ENCODE measurements around the gene FAM216B.
A peak's percentile ranks its signal among the peaks of the same experiment; 100 is the strongest.

Gene FAM216B

DNA sequence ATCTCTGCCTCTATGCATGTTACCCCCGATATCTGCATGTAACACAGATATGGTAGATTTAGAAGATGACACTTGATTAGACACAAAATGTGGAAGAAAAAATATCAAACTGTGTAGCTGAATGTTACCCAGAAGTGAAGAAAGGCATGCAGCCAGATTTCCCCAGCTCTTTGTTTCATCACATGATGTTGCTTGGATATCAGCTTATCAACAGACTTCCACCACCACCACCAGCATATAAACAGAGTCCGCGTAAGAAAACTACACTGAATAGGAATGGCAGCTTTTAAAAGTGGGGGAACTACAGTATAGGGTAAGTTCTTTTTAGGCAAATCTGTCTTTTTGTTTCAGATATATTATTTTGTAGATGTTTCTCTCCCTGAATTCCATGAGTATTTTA is at the start of gene FAM216B:
Gene FAM216B, plus strand, starts transcription at position 233 of the 400 bp plus-strand sequence. CDS start 2,484 bp downstream, outside the sequence.
- Histone ChIP-seq H3K4me3 (ENCODE audit: low read depth in 1 of 2, low read length in 2 of 2) (no peak within 1 kb of the TSS), H3K9me3 (ENCODE audit: control insufficient read depth in 1 of 2, low read length in 2 of 2) (no peaks in the 10 kb centered on the region), H3K4me1 (ENCODE audit: control insufficient read depth in 1 of 2, insufficient read depth in 2 of 2, low read length in 2 of 2) (no peaks in the 10 kb centered on the region), H3K27ac (ENCODE audit: low read length) (no peak within 1 kb of the TSS), H3K27me3 (ENCODE audit: low read depth, low read length) (no peaks in the 10 kb centered on the region), H3K36me3 (ENCODE audit: control insufficient read depth in 1 of 2, insufficient read depth in 2 of 2, low read length in 2 of 2) (no peaks in the 10 kb centered on the region)

DNA sequence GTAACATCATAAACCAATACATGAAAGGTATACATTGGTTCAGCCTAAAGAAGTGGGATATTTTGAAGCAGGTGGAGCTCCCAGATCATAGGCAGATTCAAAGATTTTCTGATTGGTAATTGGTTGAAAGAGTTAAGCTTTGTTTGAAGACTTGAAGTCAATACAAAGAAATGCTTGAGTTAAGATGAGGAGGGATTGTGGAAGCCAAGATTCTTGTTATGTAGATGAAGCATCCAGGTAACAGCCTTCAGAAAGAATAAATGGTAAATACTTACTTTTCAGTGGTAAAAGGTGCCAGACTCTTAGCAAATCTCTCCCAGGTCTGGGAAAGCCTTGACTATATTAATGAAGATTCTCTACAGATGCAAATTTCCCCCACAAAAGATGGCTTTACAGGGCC is 49.3 kb upstream of the FAM216B start:
- H3K27ac ChIP-seq (ENCODE audit: low read length) = no peak overlapping the region
- H3K9me3 ChIP-seq (ENCODE audit: control insufficient read depth in 1 of 2, low read length in 2 of 2) = no peaks in the 10 kb centered on the region
- no peaks in the 10 kb centered on the region for H3K36me3 ChIP-seq (ENCODE audit: control insufficient read depth in 1 of 2, insufficient read depth in 2 of 2, low read length in 2 of 2)
- H3K27me3 ChIP-seq (ENCODE audit: low read depth, low read length) = no peaks in the 10 kb centered on the region
- H3K4me1 ChIP-seq (ENCODE audit: control insufficient read depth in 1 of 2, insufficient read depth in 2 of 2, low read length in 2 of 2) = no peaks in the 10 kb centered on the region
- H3K4me3 ChIP-seq (ENCODE audit: low read depth in 1 of 2, low read length in 2 of 2) = no peak overlapping the region

- Histone ChIP-seq H3K27me3 (ENCODE audit: low read depth, low read length) (no peaks in the 10 kb centered on the region), H3K4me3 (ENCODE audit: low read depth in 1 of 2, low read length in 2 of 2) (no peak overlapping the region), H3K36me3 (ENCODE audit: control insufficient read depth in 1 of 2, insufficient read depth in 2 of 2, low read length in 2 of 2) (no peaks in the 10 kb centered on the region), H3K4me1 (ENCODE audit: control insufficient read depth in 1 of 2, insufficient read depth in 2 of 2, low read length in 2 of 2) (no peaks in the 10 kb centered on the region), H3K27ac (ENCODE audit: low read length) (no peak overlapping the region), H3K9me3 (ENCODE audit: control insufficient read depth in 1 of 2, low read length in 2 of 2) (no peaks in the 10 kb centered on the region)
These were observed 48.3 kb upstream of the FAM216B start for GRCh38 chr13:42733046-42733445.

GRCh38 chr13:42735010-42735409 is 46.4 kb upstream of the FAM216B start:
- no peak overlapping the region for H3K4me3 ChIP-seq (ENCODE audit: low read depth in 1 of 2, low read length in 2 of 2)
- no peaks in the 10 kb centered on the region for H3K4me1 ChIP-seq (ENCODE audit: control insufficient read depth in 1 of 2, insufficient read depth in 2 of 2, low read length in 2 of 2)
- H3K27ac ChIP-seq (ENCODE audit: low read length) = no peak overlapping the region
- no peaks in the 10 kb centered on the region for H3K27me3 ChIP-seq (ENCODE audit: low read depth, low read length)
- no peaks in the 10 kb centered on the region for H3K9me3 ChIP-seq (ENCODE audit: control insufficient read depth in 1 of 2, low read length in 2 of 2)
- no peaks in the 10 kb centered on the region for H3K36me3 ChIP-seq (ENCODE audit: control insufficient read depth in 1 of 2, insufficient read depth in 2 of 2, low read length in 2 of 2)

GRCh38 chr13:42740753-42741152 is 40.6 kb upstream of the FAM216B start:
- Histone ChIP-seq H3K27me3 (ENCODE audit: low read depth, low read length) (no peaks in the 10 kb centered on the region), H3K36me3 (ENCODE audit: control insufficient read depth in 1 of 2, insufficient read depth in 2 of 2, low read length in 2 of 2) (no peaks in the 10 kb centered on the region), H3K4me1 (ENCODE audit: control insufficient read depth in 1 of 2, insufficient read depth in 2 of 2, low read length in 2 of 2) (no peaks in the 10 kb centered on the region), H3K4me3 (ENCODE audit: low read depth in 1 of 2, low read length in 2 of 2) (no peak overlapping the region), H3K27ac (ENCODE audit: low read length) (no peak overlapping the region), H3K9me3 (ENCODE audit: control insufficient read depth in 1 of 2, low read length in 2 of 2) (no peaks in the 10 kb centered on the region)

DNA sequence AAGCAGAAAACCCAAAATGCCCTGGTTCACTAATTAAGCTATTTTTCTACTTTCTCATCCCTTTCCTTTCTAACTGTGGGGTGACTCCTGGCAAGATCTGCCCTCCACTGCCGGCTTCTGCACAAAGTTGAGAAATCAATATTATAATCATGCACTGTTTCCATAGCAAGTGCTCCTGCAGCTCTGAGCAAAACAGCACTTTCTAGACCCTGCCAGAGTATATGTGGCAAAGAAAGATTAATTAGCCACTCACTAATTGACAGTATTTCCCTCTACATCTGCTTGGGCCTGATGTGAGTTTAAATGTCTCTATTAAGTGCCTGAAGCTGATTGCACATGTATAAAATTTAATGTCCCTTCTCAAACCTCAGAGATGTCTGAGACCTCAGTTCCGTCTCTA is 39.5 kb upstream of the FAM216B start:
- no peak overlapping the region for H3K27ac ChIP-seq (ENCODE audit: low read length)
- no peak overlapping the region for H3K4me3 ChIP-seq (ENCODE audit: low read depth in 1 of 2, low read length in 2 of 2)
- no peaks in the 10 kb centered on the region for H3K4me1 ChIP-seq (ENCODE audit: control insufficient read depth in 1 of 2, insufficient read depth in 2 of 2, low read length in 2 of 2)
- H3K27me3 ChIP-seq (ENCODE audit: low read depth, low read length) = no peaks in the 10 kb centered on the region
- H3K36me3 ChIP-seq (ENCODE audit: control insufficient read depth in 1 of 2, insufficient read depth in 2 of 2, low read length in 2 of 2) = no peaks in the 10 kb centered on the region
- no peaks in the 10 kb centered on the region for H3K9me3 ChIP-seq (ENCODE audit: control insufficient read depth in 1 of 2, low read length in 2 of 2)

DNA sequence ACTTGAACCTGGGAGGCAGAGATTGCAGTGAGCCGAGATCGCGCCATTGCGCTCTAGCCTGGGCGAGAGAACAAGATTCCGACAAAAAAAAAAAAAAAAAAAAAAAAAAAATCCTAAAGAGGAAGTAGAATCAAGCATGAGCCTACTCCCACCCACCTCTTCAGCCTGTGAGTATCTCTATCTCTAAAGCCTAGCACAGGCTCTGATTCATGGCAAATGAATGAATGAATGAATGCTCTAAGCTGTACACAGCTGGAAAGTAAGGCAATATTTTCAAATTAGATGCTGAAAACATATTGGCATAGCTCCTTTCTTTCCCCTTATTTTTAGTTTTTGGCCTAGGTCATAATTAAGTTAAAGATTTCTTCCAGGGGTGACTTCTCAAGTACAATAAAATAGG is 35.7 kb upstream of the FAM216B start:
- Histone ChIP-seq H3K27ac (ENCODE audit: low read length) (no peak overlapping the region), H3K4me1 (ENCODE audit: control insufficient read depth in 1 of 2, insufficient read depth in 2 of 2, low read length in 2 of 2) (no peaks in the 10 kb centered on the region), H3K4me3 (ENCODE audit: low read depth in 1 of 2, low read length in 2 of 2) (no peak overlapping the region), H3K27me3 (ENCODE audit: low read depth, low read length) (no peaks in the 10 kb centered on the region), H3K9me3 (ENCODE audit: control insufficient read depth in 1 of 2, low read length in 2 of 2) (no peaks in the 10 kb centered on the region), H3K36me3 (ENCODE audit: control insufficient read depth in 1 of 2, insufficient read depth in 2 of 2, low read length in 2 of 2) (no peaks in the 10 kb centered on the region)

DNA sequence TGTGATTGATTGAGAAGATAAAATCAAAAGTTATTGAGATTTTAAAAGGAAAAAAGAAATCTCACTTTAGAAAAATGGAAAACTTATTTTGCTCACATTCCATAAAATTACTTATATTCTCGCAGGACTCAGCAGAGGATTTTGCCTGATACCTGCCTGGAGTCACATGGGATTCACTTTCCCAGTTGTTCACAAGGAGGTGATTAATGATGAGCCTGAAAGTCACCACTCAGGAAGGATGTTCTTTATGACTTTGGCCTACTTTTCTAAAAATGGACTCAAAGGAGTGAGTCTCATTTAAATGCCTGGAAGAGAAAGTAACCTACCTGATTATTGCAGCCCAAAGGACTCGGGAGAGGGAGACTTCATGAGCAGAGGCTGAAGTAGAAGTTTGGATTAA is 34.5 kb upstream of the FAM216B start:
- no peaks in the 10 kb centered on the region for H3K36me3 ChIP-seq (ENCODE audit: control insufficient read depth in 1 of 2, insufficient read depth in 2 of 2, low read length in 2 of 2)
- no peaks in the 10 kb centered on the region for H3K27me3 ChIP-seq (ENCODE audit: low read depth, low read length)
- H3K4me1 ChIP-seq (ENCODE audit: control insufficient read depth in 1 of 2, insufficient read depth in 2 of 2, low read length in 2 of 2) = no peaks in the 10 kb centered on the region
- H3K27ac ChIP-seq (ENCODE audit: low read length) = peak overlapping the region; percentile 17
- H3K4me3 ChIP-seq (ENCODE audit: low read depth in 1 of 2, low read length in 2 of 2) = no peak overlapping the region
- H3K9me3 ChIP-seq (ENCODE audit: control insufficient read depth in 1 of 2, low read length in 2 of 2) = no peaks in the 10 kb centered on the region

GRCh38 chr13:42747399-42747873 is 33.9 kb upstream of the FAM216B start:
- H3K4me1 ChIP-seq (ENCODE audit: control insufficient read depth in 1 of 2, insufficient read depth in 2 of 2, low read length in 2 of 2) = no peaks in the 10 kb centered on the region
- no peaks in the 10 kb centered on the region for H3K9me3 ChIP-seq (ENCODE audit: control insufficient read depth in 1 of 2, low read length in 2 of 2)
- peak overlapping the region; percentile 17 for H3K27ac ChIP-seq (ENCODE audit: low read length)
- no peak overlapping the region for H3K4me3 ChIP-seq (ENCODE audit: low read depth in 1 of 2, low read length in 2 of 2)
- no peaks in the 10 kb centered on the region for H3K27me3 ChIP-seq (ENCODE audit: low read depth, low read length)
- no peaks in the 10 kb centered on the region for H3K36me3 ChIP-seq (ENCODE audit: control insufficient read depth in 1 of 2, insufficient read depth in 2 of 2, low read length in 2 of 2)

DNA sequence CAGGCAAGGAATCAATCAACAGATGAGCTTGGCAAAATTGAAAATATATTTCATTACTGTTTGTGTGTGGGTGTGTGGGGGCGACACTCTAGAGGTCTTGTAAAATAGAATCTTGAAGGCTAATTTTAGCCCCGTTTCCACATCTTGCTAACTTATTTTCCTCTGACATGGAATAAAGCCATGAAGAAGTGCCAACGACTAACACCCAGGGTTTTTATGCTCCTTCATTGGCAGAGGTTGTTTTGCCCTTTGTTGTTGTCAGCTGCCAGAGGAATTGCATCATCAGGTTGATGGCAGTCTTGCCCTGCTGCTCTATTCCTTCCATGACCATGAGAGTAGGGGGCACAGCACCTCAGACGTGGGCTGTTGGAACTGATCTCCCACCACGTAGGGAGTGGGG is 30.6 kb upstream of the FAM216B start:
- Histone ChIP-seq H3K27me3 (ENCODE audit: low read depth, low read length) (no peaks in the 10 kb centered on the region), H3K4me1 (ENCODE audit: control insufficient read depth in 1 of 2, insufficient read depth in 2 of 2, low read length in 2 of 2) (no peaks in the 10 kb centered on the region), H3K9me3 (ENCODE audit: control insufficient read depth in 1 of 2, low read length in 2 of 2) (no peaks in the 10 kb centered on the region), H3K27ac (ENCODE audit: low read length) (no peak overlapping the region), H3K36me3 (ENCODE audit: control insufficient read depth in 1 of 2, insufficient read depth in 2 of 2, low read length in 2 of 2) (no peaks in the 10 kb centered on the region), H3K4me3 (ENCODE audit: low read depth in 1 of 2, low read length in 2 of 2) (no peak overlapping the region)

DNA sequence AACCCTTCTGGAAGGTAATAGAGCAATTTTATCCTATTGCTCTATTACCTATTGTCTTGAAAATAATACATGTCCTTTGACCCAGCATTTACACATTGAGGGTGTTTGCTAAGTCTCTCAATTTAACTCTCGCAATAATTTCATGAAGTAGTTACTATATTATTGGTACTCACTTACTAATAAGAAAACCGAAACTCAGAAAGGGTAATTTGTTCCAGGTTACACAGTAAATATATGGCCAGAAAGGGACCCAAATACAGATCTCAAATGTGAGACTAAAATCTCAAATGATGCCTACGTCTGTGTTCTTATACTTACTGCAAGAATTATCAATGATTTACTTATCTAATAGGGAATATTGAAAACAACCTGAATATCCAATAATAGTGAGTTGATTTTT is 29.7 kb upstream of the FAM216B start:
- H3K4me3 ChIP-seq (ENCODE audit: low read depth in 1 of 2, low read length in 2 of 2) = no peak overlapping the region
- no peaks in the 10 kb centered on the region for H3K4me1 ChIP-seq (ENCODE audit: control insufficient read depth in 1 of 2, insufficient read depth in 2 of 2, low read length in 2 of 2)
- H3K27me3 ChIP-seq (ENCODE audit: low read depth, low read length) = no peaks in the 10 kb centered on the region
- H3K27ac ChIP-seq (ENCODE audit: low read length) = no peak overlapping the region
- H3K36me3 ChIP-seq (ENCODE audit: control insufficient read depth in 1 of 2, insufficient read depth in 2 of 2, low read length in 2 of 2) = no peaks in the 10 kb centered on the region
- no peaks in the 10 kb centered on the region for H3K9me3 ChIP-seq (ENCODE audit: control insufficient read depth in 1 of 2, low read length in 2 of 2)

DNA sequence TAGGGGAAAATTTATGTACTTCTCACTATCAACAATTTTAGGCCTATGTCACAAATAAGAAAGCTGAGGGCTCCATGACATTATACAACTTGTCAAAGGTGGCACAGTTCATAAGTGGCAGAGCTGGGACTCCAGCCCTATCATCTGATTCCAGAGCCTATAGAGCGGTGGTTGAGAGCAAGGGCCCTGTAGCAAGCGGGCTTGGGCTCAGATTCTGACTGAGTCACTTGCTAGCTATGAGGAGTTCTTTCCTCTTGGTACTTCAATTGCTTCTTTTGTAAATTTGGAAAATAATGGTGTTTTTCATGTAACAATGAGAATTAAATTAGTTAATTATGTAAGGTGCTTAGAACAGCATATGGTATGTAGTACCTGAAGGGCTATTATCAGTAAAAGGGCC is 28.7 kb upstream of the FAM216B start:
- H3K9me3 ChIP-seq (ENCODE audit: control insufficient read depth in 1 of 2, low read length in 2 of 2) = no peaks in the 10 kb centered on the region
- no peak overlapping the region for H3K27ac ChIP-seq (ENCODE audit: low read length)
- H3K4me3 ChIP-seq (ENCODE audit: low read depth in 1 of 2, low read length in 2 of 2) = no peak overlapping the region
- no peaks in the 10 kb centered on the region for H3K36me3 ChIP-seq (ENCODE audit: control insufficient read depth in 1 of 2, insufficient read depth in 2 of 2, low read length in 2 of 2)
- H3K27me3 ChIP-seq (ENCODE audit: low read depth, low read length) = no peaks in the 10 kb centered on the region
- no peaks in the 10 kb centered on the region for H3K4me1 ChIP-seq (ENCODE audit: control insufficient read depth in 1 of 2, insufficient read depth in 2 of 2, low read length in 2 of 2)
